Subcutaneous adipose tissue (tissue), 4 donors: ENCODE measurements around the gene RHCG. TPM values are rescaled to one million over a fixed set of nuclear protein-coding genes. Genes with fewer than 3 reads are reported as not detected.

Source experiments
- total RNA-seq, 4 donors: library from RNA; depleted of rRNA; stranded (reverse); fragments of >200 nt; gene quantifications; one replicate each; pipeline ENCODE4 v1.1.0, GENCODE V29; 2016
- TF ChIP-seq, protein P1 (sequence below): fragments of 450-650 bp; IDR thresholded peaks from one replicate; pipeline ENCODE4 v1.5.1; 2016; ENCODE audit warnings: low read depth, mild to moderate bottlenecking, control low read depth, antibody characterized with exemption, moderate library complexity

RHCG gene
- total RNA-seq, 4 donors from 2014 or later = 0.82 to 1.9 TPM; not detected in 2

DNA sequence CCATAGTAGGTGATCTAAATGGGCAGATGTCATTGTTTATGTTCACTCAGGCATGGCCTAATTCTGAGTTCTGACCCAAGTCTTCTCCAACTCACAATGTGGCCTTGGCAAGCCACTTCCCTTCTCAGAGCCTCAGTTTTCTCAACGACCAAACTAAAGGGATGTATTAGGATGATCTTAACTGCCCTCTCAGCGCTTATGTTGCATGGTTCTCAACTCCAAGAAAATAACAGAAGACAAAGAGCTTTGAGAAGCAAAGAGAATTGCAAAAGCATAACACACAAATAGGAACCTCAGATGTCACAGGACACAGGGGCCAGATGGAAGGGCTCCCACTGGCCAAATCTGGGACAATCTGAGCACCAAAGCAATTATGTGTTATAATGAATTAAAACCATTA is 8.6 kb downstream of the RHCG start:
- TF ChIP-seq, protein P1, sequence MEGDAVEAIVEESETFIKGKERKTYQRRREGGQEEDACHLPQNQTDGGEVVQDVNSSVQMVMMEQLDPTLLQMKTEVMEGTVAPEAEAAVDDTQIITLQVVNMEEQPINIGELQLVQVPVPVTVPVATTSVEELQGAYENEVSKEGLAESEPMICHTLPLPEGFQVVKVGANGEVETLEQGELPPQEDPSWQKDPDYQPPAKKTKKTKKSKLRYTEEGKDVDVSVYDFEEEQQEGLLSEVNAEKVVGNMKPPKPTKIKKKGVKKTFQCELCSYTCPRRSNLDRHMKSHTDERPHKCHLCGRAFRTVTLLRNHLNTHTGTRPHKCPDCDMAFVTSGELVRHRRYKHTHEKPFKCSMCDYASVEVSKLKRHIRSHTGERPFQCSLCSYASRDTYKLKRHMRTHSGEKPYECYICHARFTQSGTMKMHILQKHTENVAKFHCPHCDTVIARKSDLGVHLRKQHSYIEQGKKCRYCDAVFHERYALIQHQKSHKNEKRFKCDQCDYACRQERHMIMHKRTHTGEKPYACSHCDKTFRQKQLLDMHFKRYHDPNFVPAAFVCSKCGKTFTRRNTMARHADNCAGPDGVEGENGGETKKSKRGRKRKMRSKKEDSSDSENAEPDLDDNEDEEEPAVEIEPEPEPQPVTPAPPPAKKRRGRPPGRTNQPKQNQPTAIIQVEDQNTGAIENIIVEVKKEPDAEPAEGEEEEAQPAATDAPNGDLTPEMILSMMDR = no peak

GRCh38 chr15:89486726-89487050 is 9.7 kb downstream of the RHCG start:
- TF ChIP-seq, protein P1 = no peak

DNA sequence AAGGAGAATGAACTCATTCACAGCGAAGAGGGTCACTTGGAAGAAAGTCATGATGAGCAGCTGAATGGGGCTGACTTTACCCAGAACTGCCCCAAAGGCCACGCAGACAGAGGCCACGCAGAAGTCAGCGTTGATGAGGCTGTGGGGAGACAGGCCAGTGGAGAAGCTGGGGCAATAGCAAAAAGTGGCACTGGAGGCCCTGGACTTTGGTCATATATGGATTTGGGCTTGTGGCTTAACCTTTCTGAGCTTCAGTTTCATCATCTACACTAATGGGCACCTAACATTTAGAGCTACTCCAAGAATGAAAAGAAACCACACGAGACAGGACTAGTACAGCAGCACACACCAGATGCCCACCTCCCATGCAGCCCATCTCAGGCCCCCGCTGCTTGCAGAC is 13.3 kb downstream of the RHCG start:
- TF ChIP-seq, protein P1 = no peak

GRCh38 chr15:89482139-89482538 is 14.2 kb downstream of the RHCG start:
- TF ChIP-seq, protein P1 = no peak

DNA sequence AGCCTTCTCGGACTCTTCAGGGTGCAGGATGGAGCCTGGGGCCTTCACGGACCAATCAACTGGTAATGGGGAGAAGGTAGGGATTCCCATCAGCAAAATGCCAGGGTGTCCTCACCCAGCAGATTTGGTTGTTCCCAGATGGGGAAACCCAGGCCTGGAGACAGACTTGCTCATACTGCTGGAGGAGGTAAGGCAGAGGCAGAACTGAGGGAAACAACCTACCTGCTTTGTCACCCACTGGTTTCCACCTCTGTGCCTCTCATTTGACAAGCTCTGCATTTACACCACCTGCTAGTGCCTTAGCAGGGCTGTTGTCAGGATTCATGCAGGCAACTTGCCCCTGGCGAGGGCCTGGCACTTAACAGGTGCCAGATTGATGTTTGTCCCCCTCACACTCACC is 15.9 kb downstream of the RHCG start:
- TF ChIP-seq, protein P1 = no peak

- TF ChIP-seq, protein P1 = no peak
Measured at GRCh38 chr15:89479173-89479572, 17.2 kb downstream of the RHCG start.

DNA sequence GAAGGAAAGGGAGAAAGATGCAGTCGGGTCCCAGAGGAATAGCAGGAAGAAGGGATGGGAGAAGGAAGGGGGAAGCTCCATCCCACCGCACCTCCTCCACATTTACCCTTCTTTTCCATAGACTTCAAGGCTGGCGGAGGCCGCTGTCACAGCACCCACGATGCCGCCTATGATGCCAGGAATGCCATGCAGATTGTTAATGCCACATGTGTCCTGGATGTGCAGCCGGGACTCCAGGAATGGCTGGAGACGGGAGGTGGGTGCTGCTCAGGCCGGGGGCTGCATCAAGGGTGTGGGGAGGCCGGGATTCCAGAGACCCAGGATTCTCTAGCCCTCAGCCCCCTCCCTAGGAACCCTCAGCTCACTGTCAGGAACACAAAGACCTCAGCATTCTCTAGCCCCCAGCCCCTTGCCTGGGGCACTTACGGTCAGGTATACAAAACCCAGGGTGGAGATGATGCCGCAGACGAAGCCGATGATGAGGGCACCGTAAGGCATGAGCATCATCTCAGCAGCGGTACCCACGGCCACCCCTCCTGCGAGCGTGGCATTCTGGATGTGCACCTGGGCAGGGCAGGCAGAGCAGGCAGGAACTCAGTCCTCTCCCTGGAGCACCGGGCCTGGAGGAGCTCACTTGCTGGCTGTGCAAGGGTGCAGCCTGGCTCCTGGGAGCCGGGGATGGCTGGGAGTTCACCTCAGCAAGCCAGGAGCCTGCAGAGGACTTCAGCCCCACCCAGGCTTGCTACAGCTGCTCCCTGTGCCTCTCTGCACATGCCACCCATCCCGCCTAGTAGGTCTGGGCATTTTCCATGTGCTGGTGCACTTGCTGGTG is 18.8 kb downstream of the RHCG start:
- TF ChIP-seq, protein P1 = no peak
